IPS-NIHi7 (cell line): ENCODE results near the gene EBI3.
"Not testable (repeated sequence)": the region's sequence is repeated elsewhere in the genome, so short reads cannot be mapped to it uniquely, and the experiment has no call there.

Experiments used
- DNase-seq: peaks from one replicate; pipeline ENCODE4 v3.0.0; 2012; ENCODE audit warnings: mixed read lengths; ENCODE audit errors: extremely low spot score

EBI3 gene

DNA sequence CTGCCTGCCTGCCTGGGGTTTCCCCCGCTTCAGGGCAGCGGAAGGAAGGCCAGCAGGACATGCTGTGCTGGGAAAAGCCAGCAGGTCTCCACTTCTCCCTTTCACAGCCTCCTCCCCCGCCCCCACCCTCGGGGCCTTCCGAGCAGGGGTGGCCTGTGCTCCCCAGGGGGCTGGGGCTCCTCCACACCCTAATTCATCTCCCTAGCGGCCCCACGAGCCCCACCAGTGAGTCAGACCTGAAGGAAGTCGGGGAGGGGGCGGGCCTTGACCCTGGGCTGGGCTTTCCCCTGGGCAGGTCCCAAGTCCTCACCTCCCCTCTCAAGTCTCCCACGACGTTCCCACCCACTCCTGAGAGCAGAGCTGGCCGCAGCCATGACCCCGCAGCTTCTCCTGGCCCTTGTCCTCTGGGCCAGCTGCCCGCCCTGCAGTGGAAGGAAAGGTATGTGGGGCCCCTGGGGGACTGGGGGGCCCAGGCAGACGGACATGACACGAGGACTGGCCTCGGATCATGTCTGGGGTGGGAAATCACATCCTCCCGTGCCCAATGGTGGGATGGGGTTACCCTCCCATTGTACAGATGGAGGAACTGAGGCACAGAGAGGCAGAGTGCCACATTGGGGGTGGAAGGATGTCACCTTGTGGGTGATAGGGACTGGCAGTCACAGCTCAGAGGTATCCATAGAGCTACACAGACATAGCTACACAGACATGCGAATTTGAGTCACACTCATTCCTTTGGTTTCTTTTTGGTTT lies at the start of gene EBI3:
EBI3 (plus strand) TSS at position 345 of the 753 bp plus-strand sequence; CDS start at position 373, 28 bp downstream.
- no peak for DNase-seq

DNA sequence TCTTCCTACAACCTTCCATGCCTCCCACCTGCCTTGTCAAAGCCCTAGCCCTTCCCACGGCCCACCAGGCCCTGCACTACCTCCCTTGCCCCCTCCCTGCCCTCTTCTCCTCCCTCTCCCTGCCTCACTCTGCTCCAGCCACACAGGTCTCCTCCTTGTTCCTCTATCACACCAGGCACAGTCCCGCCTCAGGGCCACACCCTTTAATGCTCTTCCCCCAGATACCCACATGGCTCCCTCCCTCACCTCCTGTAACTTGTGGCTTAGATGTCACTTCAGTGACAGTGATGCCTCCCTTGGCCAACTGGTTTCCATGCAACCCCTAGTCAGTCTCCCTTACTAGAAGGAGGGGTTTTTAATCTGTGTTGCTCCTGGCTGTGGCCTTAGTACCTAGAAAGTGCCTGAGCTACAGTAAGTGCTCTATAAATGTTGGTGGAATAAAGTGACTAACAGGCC lies 48.2 kb upstream of the EBI3 start:
- DNase-seq: no peak

DNA sequence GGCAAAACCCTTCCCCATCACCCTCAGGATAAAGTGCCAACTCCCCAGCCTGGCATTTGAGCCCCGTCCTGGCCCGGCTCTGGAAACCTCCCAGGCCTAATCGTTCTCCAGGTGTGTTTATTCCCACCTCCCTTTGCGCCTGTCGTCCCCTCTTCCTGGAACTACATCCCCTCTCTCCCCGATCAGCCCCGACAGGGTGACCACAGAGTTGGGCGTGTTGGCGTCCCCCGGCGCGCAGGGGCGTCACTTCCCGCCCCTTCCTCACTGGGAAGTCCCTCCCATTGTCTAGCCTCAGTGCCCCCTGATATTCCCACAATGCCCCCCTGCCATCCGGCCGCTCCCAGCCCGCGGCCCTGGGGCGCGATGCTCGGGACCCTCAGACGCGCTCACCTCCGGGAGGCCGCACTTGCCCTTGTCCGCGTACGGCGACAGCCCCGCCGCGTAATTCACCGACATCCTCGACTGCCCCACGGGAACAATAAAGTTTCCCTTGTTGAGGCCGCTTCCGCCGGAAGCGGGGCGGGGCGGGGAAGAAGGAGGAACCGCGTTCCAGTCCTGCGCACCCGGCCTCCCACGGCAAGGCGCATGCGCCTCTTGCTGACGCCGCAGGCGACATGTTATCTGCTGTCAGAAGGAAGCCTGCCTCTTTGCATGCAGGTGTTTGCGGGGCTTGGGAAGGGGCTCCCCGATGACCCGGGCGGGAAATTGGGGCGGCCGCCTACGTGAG lies 47.1 kb upstream of the EBI3 start, which contains the start of the genes ANKRD24 and SIRT6:
ANKRD24 (plus strand) TSS at position 606 of the 727 bp plus-strand sequence. CDS start 3,737 bp downstream, outside the sequence.
SIRT6 (minus strand) TSS at position 480 of the 727 bp plus-strand sequence; CDS start at position 456, 24 bp downstream.
- peak; percentile 100 for DNase-seq

DNA sequence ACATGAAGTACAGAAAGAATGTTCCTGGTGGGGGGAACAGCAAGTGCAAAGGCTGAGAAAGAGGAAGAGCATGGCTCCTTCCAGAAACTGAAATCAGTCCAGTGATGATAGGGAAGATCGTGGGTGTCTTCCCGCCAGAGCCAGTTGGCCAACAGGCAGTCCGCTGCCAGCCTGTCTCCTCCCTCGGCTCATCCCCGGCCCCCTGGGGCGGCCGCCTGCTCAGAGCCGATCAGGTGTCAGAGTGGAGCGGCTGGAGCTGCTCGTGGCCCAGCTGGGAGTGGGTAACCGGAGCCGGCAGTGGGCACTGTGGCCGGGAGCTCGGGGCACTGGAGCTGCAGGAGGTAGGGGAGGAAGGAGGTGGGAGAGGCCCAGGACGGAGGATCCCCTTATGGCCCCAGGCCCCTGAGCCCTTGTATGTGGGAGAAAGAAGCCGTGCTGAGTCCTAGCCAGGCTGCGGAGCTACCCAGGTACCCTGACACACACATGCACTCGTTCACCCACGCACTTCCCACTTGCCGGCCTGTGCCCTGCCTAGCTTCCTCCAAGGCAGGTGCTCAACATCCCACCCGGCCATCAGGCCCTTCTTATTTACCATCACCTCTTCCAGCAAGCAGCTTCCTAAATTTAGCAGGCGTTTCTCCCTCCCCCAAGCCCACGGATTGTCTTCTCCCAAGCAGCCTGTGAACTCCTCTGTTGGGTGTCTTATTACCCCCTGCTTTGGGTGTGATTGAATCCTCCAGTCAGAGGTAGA lies 45.2 kb upstream of the EBI3 start:
- DNase-seq: no peak

DNA sequence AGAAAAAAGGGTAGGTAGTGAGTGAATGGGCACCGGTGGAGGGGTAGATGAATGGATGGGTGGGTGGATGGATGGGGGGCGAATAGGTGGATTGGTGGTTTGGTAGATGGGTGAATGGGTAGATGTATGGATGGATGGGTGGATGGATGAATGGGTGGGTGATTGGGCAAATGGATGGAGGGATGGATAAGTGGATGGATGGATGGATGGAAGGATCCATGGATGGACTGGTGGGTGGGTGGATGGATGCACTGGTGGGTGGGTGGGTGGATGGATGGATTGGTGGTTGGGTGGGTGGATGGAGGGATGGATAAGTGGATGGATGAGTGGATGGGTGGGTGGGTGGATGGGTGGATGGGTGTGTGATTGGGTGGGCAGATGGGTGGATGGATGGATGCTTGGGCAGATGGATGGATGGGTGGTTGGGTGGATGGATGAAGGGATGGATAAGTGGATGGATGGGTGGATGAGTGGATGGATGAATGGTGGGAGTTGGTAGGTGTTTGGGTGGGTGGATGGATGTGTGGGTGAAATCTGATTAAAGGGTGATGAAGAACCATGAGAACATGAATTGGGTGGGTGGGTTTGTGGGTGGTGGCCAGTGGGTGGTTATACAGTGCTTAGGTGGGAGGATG lies 44.5 kb upstream of the EBI3 start:
- no peak for DNase-seq

DNA sequence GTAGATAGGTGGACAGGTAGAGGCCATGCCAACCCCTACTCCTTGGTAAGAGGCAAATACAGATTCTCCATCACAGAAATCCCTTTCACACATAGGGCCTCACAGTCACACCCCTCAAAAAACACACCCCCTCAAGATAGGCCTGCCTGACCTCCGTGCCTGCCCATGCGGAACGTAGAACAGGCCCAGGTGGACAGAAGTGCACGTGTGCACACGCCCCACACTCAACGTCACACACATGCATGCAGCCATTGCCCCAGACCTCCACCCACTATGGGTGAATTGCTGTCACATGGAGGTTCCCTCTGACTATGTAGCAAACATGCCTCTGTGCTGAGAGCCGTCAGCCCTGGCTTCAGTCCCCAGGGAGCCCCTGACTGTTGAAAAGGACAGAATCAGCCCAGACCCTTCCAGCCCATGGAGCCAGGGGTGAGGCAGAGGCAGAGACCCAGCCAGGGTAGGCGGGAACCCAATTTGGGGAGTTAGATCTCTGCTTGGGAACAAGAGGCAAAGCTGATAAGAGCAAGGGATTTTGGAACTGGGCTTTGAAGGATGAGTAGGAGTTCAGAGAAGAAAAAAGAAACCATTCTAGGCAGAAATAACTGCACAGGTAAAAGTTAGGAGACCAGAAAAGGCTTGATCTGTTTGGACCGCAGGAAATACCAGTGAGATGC lies 43.8 kb upstream of the EBI3 start:
- no peak for DNase-seq

DNA sequence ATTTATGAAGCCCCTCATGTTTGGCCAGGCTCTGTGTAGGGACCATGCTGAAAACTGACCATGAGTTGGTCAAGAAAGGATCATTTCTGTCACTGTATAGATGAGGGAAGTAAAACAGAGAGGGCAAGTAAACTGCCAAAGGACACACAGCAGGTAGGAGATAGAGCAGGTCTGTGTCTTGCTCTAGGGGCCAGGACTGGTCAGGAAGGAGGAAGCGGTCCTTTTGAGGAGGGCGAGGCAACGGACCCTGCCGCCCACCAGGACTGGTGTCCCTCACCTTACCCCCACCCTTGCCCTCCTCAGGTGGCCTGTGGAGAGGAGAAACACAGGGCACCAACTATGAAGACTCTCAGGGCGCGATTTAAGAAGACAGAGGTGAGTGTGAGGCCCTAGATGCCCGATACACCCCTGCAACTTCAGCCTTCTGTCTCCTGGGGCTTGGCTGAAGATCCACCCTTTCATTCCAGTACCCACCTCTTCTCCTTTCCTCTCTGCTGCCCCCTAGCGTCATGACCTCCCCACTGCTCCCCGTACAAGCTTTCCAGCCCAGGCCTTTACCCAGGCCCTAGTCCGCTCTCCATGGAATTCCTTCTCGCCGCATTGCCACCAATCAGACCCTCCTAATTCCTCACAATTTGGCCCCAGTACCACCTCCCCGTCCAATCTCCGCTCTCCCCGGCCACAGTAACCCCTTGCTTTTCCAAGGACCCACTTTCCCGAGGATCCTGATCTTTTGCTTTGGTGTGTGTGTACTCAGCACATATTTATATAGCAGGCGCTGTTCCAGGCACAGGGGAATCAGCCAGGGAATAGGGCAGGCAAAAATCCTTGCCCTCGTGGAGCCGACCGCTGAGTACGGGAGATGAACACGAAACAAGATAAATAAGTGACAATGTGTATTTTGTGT lies 43.0 kb upstream of the EBI3 start:
- DNase-seq: peak; percentile 95

DNA sequence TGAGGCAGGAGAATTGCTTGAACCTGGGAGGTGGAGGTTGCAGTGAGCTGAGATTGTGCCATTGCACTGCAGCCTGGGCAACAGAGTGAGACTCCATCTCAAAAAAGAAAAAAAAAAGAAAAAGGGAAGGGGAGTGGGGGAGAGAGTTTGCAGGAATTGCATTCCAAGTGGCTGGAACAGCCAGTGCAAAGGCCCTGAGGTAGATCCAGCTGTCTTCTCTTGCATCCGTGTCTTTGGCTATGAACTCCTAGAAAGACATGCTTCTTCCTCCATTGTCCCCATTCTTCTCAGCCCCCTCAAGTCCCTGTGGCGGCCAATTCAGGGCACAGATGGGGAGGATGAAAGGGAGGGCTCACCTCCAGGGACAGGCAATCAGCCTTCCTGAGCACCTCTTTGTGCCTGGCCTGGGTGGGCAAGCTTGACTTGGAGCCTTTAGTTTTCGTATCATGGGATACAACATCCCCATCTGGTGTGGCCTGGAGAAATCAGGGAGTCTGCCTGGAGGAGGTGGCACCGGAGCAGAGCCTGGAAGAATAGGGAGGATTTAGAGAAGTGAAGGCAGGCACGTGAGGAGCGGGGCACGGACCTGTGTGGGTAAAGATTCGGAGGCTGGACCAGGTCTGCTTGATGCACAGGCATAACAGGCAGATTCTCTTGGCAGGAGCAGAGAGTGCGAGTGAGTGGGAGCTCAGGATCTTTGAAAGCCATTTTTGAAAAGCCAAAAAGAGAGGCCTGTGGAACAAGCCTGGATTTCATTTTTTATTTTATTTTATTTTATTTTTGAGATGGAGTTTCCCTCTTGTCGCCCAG lies 41.8 kb upstream of the EBI3 start:
- DNase-seq: no peak

DNA sequence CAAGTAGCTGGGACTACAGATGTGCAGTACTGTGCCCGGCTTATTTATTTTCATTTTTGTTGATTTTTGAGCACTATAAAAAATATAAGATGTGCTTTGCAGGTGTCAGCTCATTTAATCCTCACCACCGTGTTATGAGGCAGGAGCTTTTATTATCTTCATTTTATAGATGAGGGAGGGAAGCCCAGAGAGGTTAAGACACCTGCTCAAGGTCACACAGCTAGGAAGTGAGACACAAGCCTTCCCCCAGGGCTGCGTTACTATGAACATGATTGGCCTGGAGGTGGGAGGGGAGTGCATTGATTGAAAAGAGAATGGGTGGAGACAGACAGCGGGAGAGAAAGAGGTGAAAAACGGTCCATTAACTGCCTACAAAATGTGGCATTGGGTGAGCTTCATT lies 39.7 kb upstream of the EBI3 start:
- no peak for DNase-seq

DNA sequence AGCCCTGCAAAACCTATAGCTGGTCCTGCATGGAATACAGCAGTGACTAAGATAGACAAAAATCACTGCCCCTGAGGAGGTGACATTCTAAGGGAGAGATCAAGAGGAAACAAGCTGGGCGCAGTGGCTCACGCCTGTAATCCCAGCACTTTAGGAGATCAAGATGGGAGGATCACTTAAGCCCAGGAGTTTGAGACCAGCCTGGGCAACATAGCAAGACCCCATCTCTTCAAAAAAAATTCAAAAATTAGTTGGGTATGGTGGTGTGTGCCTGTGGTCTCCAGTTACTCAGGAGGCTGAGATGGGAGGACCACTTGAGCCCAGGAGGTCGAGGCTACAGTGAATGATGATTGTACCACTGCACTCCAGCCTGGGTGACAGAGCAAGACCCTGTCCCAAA lies 36.8 kb upstream of the EBI3 start:
- DNase-seq: not testable (repeated sequence)

DNA sequence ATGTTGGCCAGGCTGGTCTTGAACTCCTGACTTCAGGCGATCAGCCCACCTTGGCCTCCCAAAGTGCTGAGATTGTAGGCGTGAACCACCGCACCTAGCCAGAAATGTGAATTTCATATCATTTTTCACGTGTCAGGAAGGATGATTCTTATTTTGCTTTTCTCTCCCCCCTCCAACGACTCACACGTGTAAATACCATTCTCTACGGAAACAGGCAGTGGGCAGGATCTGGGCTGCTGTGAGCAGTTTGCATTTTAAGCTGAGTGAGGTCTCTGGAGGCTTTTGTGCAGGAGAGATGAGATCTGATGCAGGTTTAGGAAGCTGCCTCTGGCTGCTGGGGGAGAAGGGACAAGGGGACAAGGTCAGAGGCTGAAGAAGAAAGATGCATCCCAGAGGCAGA lies 35.0 kb upstream of the EBI3 start:
- DNase-seq: no peak

DNA sequence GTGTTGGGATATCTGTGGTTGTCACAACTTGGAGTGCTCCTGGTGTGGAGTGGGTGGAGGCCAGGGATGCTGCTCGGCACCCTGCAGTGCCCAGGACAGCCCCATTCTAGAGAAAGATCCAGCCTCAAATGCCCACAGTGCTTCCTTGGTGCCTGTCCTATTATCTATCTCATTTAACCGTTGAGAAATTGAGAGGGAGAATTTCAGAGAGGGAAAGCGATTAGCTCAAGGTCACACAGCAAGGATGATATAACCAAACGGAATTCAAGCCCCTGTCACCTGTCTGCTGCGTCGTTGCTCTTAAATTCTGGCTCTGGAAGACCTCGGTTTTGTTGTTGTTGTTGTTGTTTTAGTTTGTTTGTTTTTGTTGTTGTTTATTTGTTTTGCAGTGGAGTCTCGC lies 33.3 kb upstream of the EBI3 start:
- DNase-seq: no peak

DNA sequence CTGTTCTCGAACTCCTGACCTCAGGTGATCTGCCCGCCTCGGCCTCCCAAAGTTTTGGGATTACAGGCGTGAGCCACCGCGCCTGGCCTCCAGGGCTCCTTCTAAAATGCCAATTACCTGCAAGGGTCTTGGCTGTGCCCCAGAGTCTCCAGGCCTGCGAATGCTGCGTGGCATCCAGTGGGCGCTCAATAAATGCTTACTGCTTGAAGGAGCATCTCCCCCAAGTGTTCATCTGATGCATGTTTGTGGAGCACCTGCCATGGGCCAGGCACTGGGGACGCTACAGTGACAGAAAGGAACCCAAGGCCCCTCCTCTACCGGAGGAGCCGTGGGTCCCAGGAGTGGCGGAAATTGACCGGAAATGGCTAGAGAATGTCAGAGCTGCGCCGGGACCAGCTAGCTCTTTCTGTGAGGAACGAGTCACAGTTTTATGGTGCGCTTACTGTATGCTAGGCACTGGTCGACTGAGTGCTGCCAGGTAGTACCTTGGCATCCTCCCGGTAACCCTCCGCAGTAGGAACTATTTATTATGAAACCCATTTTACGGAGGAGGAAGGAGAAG lies 32.7 kb upstream of the EBI3 start:
- DNase-seq: no peak

DNA sequence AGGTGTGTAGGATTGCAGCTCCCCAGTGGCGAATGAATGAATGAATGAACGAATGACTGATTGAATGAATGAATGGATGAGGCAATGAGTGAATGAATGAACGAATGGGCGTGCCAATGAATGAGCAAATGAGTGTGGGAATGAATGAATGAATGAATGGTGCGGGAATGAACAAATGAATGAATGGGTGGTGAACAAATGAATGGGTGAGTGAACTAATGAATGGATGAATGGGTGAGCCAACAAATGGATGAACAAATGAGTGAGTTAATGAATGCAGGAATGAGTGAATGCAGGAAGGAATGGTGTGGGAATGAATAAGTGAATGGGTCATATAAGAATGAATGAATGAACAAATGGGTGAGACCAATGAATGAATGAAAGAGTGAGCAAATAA lies 32.1 kb upstream of the EBI3 start:
- DNase-seq: no peak

DNA sequence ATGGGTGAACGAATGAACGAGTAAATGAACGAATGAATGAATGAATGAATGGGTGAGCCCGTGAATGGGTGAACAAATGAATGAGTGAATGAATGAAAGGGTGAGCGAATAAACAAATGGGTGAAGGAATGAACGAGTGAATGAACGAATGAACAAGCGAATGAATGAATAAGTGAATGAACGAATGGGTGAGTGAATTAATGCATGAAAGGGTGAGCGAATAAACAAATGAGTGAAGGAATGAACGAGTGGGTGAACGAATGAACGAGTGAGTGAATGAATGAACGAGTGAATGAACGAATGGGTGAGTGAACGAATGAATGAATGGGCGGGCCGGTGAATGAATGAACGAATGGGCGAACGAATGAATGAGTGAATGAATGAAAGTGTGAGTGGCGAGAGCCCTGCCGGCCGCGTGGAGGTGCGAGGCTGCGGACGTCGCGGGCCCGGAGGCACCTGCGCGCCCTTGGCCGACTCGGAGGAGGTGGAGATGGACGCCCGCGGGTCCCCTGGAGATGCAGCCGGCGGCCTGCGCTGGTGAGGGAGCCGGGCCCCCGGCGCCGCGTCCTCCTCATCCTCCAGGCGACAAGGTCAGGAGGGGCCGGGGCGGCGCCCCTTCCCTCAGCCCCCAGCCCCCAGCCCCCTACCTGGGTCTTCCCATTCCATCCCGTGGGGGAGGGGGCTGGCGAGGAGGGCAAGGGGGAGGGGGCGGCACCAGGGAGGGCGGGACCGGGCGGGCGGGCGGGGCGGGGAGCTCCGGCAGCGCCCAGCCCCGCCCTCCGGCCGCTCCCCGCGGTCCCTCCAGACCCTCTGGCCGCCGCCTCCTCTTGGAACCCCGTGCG lies 31.5 kb upstream of the EBI3 start:
- peak; percentile 84 for DNase-seq

DNA sequence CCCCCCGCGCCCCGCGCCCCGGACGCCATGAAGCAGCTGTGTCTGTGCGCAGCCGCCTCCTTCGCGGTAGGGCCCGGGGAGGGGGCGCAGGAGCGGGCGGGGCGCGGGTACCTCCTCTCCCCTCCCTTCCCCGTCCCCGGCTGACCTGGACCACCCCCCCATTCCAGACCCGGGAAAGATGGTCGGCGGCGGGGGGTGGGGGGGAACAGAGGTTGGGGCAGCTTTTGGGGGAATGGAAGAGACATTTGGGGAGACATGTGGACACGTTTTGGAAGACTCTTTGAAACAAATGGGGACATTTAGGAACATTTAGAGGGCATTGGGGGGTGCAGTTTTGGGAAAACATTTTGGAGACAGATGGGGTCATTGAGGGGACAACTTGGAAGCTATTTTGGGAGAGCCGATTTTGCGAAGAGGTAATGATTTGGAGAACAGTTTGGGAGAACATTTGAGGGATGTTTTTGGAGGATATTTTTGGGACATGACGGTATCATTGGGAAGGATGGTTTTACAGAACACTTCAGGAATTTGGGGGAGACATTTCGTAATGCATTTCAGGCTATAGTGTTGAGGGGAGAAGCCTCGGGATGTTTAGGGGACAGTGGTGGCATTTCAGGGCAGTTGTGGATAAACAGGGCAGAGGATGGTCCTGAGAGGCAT lies 30.7 kb upstream of the EBI3 start:
- DNase-seq: no peak

DNA sequence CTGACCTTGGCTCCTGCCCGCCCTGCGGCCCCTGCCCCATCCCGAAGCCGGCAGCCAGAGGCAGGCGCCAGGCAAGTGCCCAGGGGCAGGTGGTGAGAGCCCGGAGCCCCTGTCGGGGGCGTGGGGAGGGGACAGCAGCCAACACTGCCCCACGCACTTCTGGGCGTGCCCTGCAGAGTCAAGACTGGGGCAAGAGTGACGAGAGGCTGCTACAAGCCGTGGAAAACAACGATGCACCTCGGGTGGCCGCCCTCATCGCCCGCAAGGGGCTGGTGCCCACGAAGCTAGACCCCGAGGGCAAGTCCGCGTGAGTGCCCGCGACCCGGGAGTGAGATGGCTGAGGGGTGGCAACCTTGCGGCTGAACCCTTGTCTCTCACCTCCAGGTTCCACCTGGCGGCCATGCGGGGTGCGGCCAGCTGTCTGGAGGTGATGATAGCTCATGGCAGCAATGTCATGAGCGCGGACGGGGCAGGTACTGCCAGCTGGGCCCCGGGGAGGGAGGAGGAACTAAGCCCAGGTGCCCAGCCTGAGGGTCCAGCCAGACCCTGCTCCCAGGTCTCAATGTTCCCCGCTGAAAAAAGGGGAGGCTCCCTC lies 29.5 kb upstream of the EBI3 start:
- peak; percentile 68 for DNase-seq
